K562 (cell line): ENCODE measurements around the gene TRIM23.

Experiments used
- FUS ChIP-seq: fragments of 200-400 bp; formaldehyde crosslinking; optimal IDR thresholded peaks from 2 replicates; pipeline ENCODE3; 2017; ENCODE audit warnings: low read depth, low read length
- MTA3 ChIP-seq: fragments of 450-650 bp; formaldehyde crosslinking; IDR thresholded peaks from 2 replicates; pipeline ENCODE4 v1.6.1; 2017; ENCODE audit warnings: mild to moderate bottlenecking, borderline replicate concordance
- STAT5A ChIP-seq: IDR thresholded peaks from 2 replicates; pipeline ENCODE4 v1.6.1; 2012; ENCODE audit warnings: low read length, inconsistent platforms, borderline replicate concordance
- TSC22D4 ChIP-seq: fragments of 450-650 bp; IDR thresholded peaks from 2 replicates; pipeline ENCODE4 v1.6.1; 2016; ENCODE audit warnings: missing genetic modification characterization, missing biosample characterization, control low read depth
- TF ChIP-seq, protein P1 (sequence below), 3 experiments: IDR thresholded peaks in 2 of 3; conservative IDR thresholded peaks in 1 of 3; 2 replicates each; pipeline ENCODE4 v1.5.1; 2011 to 2012; ENCODE audit warnings: low read length in 3 of 3, mild to moderate bottlenecking in 3 of 3, control low read depth in 2 of 3, improper control_type of control experiment in 1 of 3, inconsistent platforms in 1 of 3, low read depth in 1 of 3, mixed read lengths in 1 of 3, moderate library complexity in 1 of 3; ENCODE audit not compliant: insufficient read depth in 2 of 3
- TF ChIP-seq, protein P2 (sequence below): IDR thresholded peaks from 2 replicates; pipeline ENCODE4 v1.6.1; 2012; ENCODE audit warnings: low read depth, low read length, improper control_type of control experiment, borderline replicate concordance

DNA sequence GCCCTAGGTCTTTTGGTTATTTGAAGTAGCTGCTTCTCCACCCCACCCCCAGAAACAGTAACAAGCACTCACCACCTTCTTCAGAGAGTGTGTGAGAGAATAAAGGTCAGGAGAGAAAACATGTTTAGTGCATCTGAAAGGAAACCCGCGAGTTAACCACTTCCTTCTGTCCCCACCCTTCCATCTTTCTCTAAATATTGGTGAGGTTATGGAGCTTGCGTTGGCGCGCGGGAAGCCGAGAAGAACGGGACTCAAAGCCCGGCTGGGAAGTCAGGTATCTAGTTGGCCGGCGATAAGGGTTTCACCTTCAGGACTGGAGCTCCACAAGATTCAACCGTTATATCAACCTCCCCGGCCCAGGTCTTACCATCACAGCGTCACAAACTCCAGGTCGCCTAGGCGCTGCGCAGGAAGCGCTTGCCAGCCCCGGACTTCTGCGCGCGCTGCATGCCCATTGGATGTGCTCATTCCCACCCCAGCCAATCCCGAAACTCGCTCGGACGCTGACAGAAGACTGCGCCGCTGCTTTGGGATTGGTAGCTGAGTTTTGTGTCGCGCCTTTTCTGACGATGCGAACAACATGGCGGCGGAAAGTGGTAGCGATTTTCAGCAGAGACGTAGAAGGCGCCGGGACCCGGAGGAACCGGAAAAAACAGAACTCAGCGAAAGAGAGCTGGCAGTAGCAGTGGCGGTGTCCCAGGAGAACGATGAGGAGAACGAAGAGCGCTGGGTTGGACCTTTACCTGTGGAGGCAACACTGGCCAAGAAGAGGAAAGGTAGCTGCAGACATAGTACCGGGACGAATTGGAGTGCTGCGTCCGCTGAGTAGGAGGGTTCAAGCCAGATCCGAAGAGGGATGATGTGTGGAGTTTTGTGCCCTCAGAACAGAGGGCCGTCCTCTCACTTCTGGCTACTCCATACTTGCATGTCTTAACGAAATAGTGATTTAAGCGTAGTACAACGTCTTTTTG lies 61.1 kb downstream of the TRIM23 start, which contains the start of the genes CENPK and PPWD1:
- TF ChIP-seq, protein P1, sequence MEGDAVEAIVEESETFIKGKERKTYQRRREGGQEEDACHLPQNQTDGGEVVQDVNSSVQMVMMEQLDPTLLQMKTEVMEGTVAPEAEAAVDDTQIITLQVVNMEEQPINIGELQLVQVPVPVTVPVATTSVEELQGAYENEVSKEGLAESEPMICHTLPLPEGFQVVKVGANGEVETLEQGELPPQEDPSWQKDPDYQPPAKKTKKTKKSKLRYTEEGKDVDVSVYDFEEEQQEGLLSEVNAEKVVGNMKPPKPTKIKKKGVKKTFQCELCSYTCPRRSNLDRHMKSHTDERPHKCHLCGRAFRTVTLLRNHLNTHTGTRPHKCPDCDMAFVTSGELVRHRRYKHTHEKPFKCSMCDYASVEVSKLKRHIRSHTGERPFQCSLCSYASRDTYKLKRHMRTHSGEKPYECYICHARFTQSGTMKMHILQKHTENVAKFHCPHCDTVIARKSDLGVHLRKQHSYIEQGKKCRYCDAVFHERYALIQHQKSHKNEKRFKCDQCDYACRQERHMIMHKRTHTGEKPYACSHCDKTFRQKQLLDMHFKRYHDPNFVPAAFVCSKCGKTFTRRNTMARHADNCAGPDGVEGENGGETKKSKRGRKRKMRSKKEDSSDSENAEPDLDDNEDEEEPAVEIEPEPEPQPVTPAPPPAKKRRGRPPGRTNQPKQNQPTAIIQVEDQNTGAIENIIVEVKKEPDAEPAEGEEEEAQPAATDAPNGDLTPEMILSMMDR (IDR thresholded peaks at IDR 0.05 in 2 of 3, conservative IDR thresholded peaks at IDR 0.05 in 1 of 3; ENCODE audit: insufficient read depth in 2 of 3, low read depth in 1 of 3, low read length in 3 of 3) = no peak; a peak in 1 of 6 replicates
- TF ChIP-seq MTA3 = peak; percentile 86; the same call in 1 of the 2 replicates
- no peak for TF ChIP-seq FUS
- TF ChIP-seq STAT5A = no peak
- TF ChIP-seq, protein P2, sequence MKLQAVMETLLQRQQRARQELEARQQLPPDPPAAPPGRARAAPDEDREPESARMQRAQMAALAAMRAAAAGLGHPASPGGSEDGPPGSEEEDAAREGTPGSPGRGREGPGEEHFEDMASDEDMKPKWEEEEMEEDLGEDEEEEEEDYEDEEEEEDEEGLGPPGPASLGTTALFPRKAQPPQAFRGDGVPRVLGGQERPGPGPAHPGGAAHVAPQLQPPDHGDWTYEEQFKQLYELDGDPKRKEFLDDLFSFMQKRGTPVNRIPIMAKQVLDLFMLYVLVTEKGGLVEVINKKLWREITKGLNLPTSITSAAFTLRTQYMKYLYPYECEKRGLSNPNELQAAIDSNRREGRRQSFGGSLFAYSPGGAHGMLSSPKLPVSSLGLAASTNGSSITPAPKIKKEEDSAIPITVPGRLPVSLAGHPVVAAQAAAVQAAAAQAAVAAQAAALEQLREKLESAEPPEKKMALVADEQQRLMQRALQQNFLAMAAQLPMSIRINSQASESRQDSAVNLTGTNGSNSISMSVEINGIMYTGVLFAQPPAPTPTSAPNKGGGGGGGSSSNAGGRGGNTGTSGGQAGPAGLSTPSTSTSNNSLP = peak; percentile 12; the same call in 1 of the 2 replicates
- no peak for TF ChIP-seq TSC22D4
